HepG2 (cell line): ENCODE results near the gene MAPK14. TPM values are rescaled to one million over a fixed set of nuclear protein-coding genes. Genes with fewer than 3 reads are reported as not detected.

Experiments
- ATAC-seq: fragments of 200-7000 bp; cut with Tn5 transposase; 3 replicates; pipeline ENCODE4 v1.9.1; 2020; ENCODE audit warnings: mild to moderate bottlenecking, moderate library complexity
- BruUV-seq: library from RNA; stranded (reverse); fragments of 400-500 nt; replicated peaks from 2 replicates; lab custom pipeline; 2021; lab: Mats Ljungman, UMichigan
- CTCF ChIA-PET: fragments of 300-600 bp; formaldehyde crosslinking; extraction: SDS; loops from one replicate; lab custom pipeline; 2021; ENCODE audit warnings: low total read pairs, inconsistent platforms, low intra/inter-chr PET ratio; lab: Yijun Ruan, JAX
- POLR2A ChIA-PET: fragments of 350-600 bp; sonication (Branson Sonifier 250); formaldehyde crosslinking; loops from one replicate; lab custom pipeline; 2020; ENCODE audit warnings: antibody characterized with exemption, inconsistent platforms; lab: Yijun Ruan, JAX
- DNase-seq: peaks from one replicate; pipeline ENCODE4 v3.0.0-alpha.2; 2015; ENCODE audit warnings: low spot score
- FAIRE-seq: peaks from 3 replicates; lab custom pipeline; 2011; peaks lifted over from hg19 to GRCh38; lab: Jason Lieb, UNC
- H2AFZ ChIP-seq: one replicate; pipeline ENCODE4 v1.6.1; 2011; ENCODE audit warnings: low read length, inconsistent platforms
- H3K27ac ChIP-seq: fragments of 300-600 bp; 3 replicates; pipeline ENCODE4 v1.8.0; 2011; ENCODE audit warnings: mixed run types, mild to moderate bottlenecking, mixed read lengths, low read length, inconsistent platforms; ENCODE audit not compliant: insufficient read depth; ENCODE audit errors: extremely low read length
- H3K27me3 ChIP-seq, 2 experiments: fragments of 200-600 bp in 1 of 2; 2 replicates in 1 of 2; 3 replicates in 1 of 2; pipeline versions ENCODE4 v1.6.0 to v1.8.0; 2011; ENCODE audit warnings: low read length in 2 of 2, mild to moderate bottlenecking in 2 of 2, moderate library complexity in 2 of 2, inconsistent platforms in 1 of 2; ENCODE audit not compliant: insufficient read depth in 2 of 2, control insufficient read depth in 1 of 2
- H3K36me3 ChIP-seq, 2 experiments: fragments of 200-600 bp in 1 of 2; replicated peaks in 1 of 2; 2 replicates in 1 of 2; 3 replicates in 1 of 2; pipeline versions ENCODE4 v1.5.1 to v1.8.0; 2011; ENCODE audit warnings: low read length in 2 of 2, inconsistent platforms in 1 of 2; ENCODE audit not compliant: insufficient read depth in 2 of 2, control insufficient read depth in 1 of 2
- H3K4me1 ChIP-seq: 2 replicates; pipeline ENCODE4 v1.5.1; 2012; ENCODE audit warnings: low read length, inconsistent platforms; ENCODE audit not compliant: insufficient read depth
- H3K4me2 ChIP-seq: 2 replicates; pipeline ENCODE4 v1.6.0; 2011; ENCODE audit warnings: low read depth, low read length, inconsistent platforms
- H3K4me3 ChIP-seq, 3 experiments: fragments of 200-600 bp in 1 of 3; sonication (generic), shearing (Covaris generic) in 1 of 3; replicated peaks in 1 of 3; 2 replicates each; pipeline ENCODE4 v1.5.1; 2011 to 2016; ENCODE audit warnings: low read length in 3 of 3, inconsistent platforms in 2 of 3, low read depth in 2 of 3, mild to moderate bottlenecking in 2 of 3, control low read depth in 1 of 3, mixed read lengths in 1 of 3; ENCODE audit not compliant: insufficient read depth in 1 of 3
- H3K79me2 ChIP-seq: one replicate; pipeline ENCODE4 v1.6.1; 2011; ENCODE audit warnings: low read length, inconsistent platforms; ENCODE audit not compliant: insufficient read depth
- H3K9ac ChIP-seq: 2 replicates; pipeline ENCODE4 v1.6.0; 2011; ENCODE audit warnings: mild to moderate bottlenecking, low read depth, low read length, inconsistent platforms; ENCODE audit not compliant: insufficient read depth
- H3K9me3 ChIP-seq: 2 replicates; pipeline ENCODE4 v1.5.1; 2012; ENCODE audit warnings: mild to moderate bottlenecking, low read length
- H4K20me1 ChIP-seq: 2 replicates; pipeline ENCODE4 v1.6.0; 2011; ENCODE audit warnings: inconsistent platforms, mild to moderate bottlenecking, low read length, moderate library complexity; ENCODE audit not compliant: insufficient read depth
- ARID3A ChIP-seq: IDR thresholded peaks from 2 replicates; pipeline ENCODE4 v1.6.1; 2012; ENCODE audit warnings: low read depth, low read length, improper control_type of control experiment
- HDAC2 ChIP-seq: sonication (generic); formaldehyde crosslinking; IDR thresholded peaks from 2 replicates; pipeline ENCODE4 v1.4.0; 2020; ENCODE audit warnings: missing genetic modification reagents
- NR3C1 ChIP-seq: sonication (generic); formaldehyde crosslinking; IDR thresholded peaks from 2 replicates; pipeline ENCODE4 v1.4.0; 2020; ENCODE audit warnings: missing genetic modification reagents
- YEATS4 ChIP-seq: sonication (generic); formaldehyde crosslinking; IDR thresholded peaks from 2 replicates; pipeline ENCODE4 v1.4.0; 2020; ENCODE audit warnings: missing genetic modification reagents, borderline replicate concordance
- ZBTB40 ChIP-seq, 2 experiments: fragments of 450-650 bp in 1 of 2; sonication (generic) in 1 of 2; formaldehyde crosslinking in 1 of 2; IDR thresholded peaks; 2 replicates each; pipeline versions ENCODE4 v1.6.1 to v1.8.0; 2016 to 2022; ENCODE audit warnings: antibody characterized with exemption in 1 of 2, mild to moderate bottlenecking in 1 of 2, missing genetic modification reagents in 1 of 2
- ZNF776 ChIP-seq: sonication (generic); formaldehyde crosslinking; IDR thresholded peaks from 2 replicates; pipeline ENCODE4 v1.4.0; 2020; ENCODE audit warnings: mild to moderate bottlenecking, missing genetic modification reagents
- WGBS: methylation state at CpG from one replicate; pipeline ENCODE4 v1.1.6; 2017; ENCODE audit warnings: low lambda C conversion rate; 5-methylcytosine and 5-hydroxymethylcytosine counted together
- in situ Hi-C: cut with HindIII; loops from 2 replicates; pipeline ENCODE4 v1.10.0; 2017; ENCODE audit warnings: low pct_unique_long_range_greater_than_20kb; ENCODE audit not compliant: extremely low pct_ligation_motif_present
- intact Hi-C: fragments of 100-400 bp; cut with micrococcal nuclease; formaldehyde crosslinking; loops from one replicate; pipeline ENCODE4 v1.10.0; 2022; ENCODE audit not compliant: unreplicated experiment
- polyA plus RNA-seq, 8 experiments: library from polyadenylated mRNA; depleted of rRNA in 3 of 8; stranded (reverse) in 7 of 8; unstranded in 1 of 8; fragments of >200 nt; fragmentation: Illumina TruSeq in 4 of 8; extraction: Trizol in 4 of 8; gene quantifications; 2 replicates each; pipeline versions ENCODE4 v1.2.1 to v1.2.3, GENCODE V29; 2011 to 2016; ENCODE audit warnings: low read depth in 4 of 8, missing spikeins in 1 of 8, mixed read lengths in 1 of 8; ENCODE audit not compliant: insufficient read depth in 1 of 8
- total RNA-seq, 5 experiments: library from RNA; depleted of rRNA; stranded (reverse); fragments of >200 nt; fragmentation: Illumina TruSeq; extraction: Trizol; gene quantifications; 2 replicates each; pipeline ENCODE4 v1.2.3, GENCODE V29; 2016; ENCODE audit warnings: low read depth in 1 of 5

Gene MAPK14
- total and polyA plus RNA-seq, 2 of the 13 experiments (the other 11 are each of a cell fraction or from before 2014, with no cell fraction given): 66.3 to 67.3 TPM

GRCh38 chr6:36089048-36089447, 61.4 kb downstream of the MAPK14 start (continued):
- no peak for TF ChIP-seq ARID3A
- TF ChIP-seq ZNF776: no peak
- no peak for TF ChIP-seq YEATS4 (CRISPR knock-in tag)

- ATAC-seq (no peak), DNase-seq (no peak), FAIRE-seq (no peak)
- 94% methylated on average over 2 of the region's 2 CpGs for WGBS
- no peak overlapping the region for H3K4me3 ChIP-seq
- no peak overlapping the region for H3K4me2 ChIP-seq
- no peaks in the 10 kb centered on the region for H4K20me1 ChIP-seq
- H3K36me3 ChIP-seq: peaks cover 5 to 23% of the 10 kb centered on the region in 2 experiments
- no peak overlapping the region for H2AFZ ChIP-seq
- intact Hi-C loops: loop anchor here (2.0 kb wide), 2 partner anchors 29 to 171 kb away; no protein-coding TSS in a partner anchor
- no peak for TF ChIP-seq NR3C1 (CRISPR knock-in tag)
- TF ChIP-seq ZBTB40 (IDR thresholded peaks at IDR 0.05): peak; percentile 34
- TF ChIP-seq ZBTB40 (CRISPR knock-in tag; IDR thresholded peaks at IDR 0.05): no peak; the same call in 1 of the 2 replicates
- TF ChIP-seq HDAC2 (CRISPR knock-in tag): no peak
- no peaks in the 10 kb centered on the region for H3K79me2 ChIP-seq
- no TSS peak for BruUV-seq
- H3K27me3 ChIP-seq: no peaks in the 10 kb centered on the region
- no peak overlapping the region for H3K9ac ChIP-seq
- POLR2A ChIA-PET: interaction anchor here (2.1 to 6.6 kb wide), 6 partner anchors 28 to 121 kb away, joined by 5 to 163 read pairs (median 26); partner anchors contain the start of genes MAPK13 and MAPK14
- no peaks in the 10 kb centered on the region for H3K9me3 ChIP-seq
- H3K27ac ChIP-seq: peak overlapping the region; percentile 90
- in situ Hi-C loops: no loop called here
- CTCF ChIA-PET: interaction anchor here (1.3 to 2.5 kb wide), 4 partner anchors 19 to 145 kb away, joined by 4 to 52 read pairs (median 9); partner anchors contain the start of genes BRPF3 and MAPK14
- H3K4me1 ChIP-seq: peaks cover 33% of the 10 kb centered on the region
Measured at GRCh38 chr6:36094238-36094637, 66.6 kb downstream of the MAPK14 start.
